Measurements from ENCODE around the gene GNA12.

DNA sequence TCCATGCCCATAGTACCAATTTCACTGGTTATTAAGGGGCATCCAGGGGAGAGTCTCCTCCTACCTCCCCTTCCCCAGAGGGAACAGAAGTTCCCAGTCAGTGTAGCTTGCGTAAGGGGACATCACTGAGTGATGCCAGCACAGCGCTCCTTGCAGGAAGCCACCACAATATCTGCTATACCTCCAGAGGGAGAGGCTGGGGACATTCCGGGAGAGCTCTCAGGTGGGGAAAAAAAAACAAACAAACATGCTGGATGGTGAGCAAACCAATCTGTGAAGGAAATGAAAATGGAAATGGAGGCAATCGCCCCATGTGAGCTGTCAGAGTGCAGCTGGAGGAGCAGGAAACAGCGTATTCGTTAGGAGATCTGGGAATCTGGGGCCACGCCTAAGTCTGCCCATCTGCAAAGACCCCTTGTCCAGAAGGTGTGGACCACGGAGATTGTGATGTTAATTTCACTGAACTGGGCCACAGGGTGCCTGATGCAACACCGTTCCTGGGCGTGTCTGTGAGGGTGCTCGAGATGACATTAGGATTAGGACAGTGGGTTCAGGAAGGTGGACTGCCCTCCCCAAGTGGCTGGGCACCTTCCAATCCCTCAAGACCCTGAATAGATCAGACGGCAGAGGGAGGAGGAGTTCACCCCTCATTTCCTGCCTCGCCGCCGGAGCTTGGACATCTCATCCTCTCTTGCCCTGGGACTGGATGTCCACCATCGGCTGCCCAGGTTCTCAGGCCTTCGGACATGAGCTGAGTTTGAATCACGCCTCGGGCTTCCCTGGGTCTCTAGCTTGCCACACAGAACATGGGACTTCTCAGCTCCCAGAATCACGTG lies 30.5 kb downstream of the GNA12 start:
- TF ChIP-seq, protein P1, sequence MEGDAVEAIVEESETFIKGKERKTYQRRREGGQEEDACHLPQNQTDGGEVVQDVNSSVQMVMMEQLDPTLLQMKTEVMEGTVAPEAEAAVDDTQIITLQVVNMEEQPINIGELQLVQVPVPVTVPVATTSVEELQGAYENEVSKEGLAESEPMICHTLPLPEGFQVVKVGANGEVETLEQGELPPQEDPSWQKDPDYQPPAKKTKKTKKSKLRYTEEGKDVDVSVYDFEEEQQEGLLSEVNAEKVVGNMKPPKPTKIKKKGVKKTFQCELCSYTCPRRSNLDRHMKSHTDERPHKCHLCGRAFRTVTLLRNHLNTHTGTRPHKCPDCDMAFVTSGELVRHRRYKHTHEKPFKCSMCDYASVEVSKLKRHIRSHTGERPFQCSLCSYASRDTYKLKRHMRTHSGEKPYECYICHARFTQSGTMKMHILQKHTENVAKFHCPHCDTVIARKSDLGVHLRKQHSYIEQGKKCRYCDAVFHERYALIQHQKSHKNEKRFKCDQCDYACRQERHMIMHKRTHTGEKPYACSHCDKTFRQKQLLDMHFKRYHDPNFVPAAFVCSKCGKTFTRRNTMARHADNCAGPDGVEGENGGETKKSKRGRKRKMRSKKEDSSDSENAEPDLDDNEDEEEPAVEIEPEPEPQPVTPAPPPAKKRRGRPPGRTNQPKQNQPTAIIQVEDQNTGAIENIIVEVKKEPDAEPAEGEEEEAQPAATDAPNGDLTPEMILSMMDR (conservative IDR thresholded peaks at IDR 0.05; ENCODE audit: low read depth, low read length) = no peak
- TF ChIP-seq EZH2phosphoT487 (IDR thresholded peaks at IDR 0.05; ENCODE audit: borderline replicate concordance, low read length) (no peak), EZH2 (IDR thresholded peaks at IDR 0.05; ENCODE audit: low read length, unreplicated experiment) (no peak)

All from PC-3 (cell line).